Heart left ventricle (tissue), 16 donors: ENCODE data around the gene HCST. TPM values are rescaled to one million over a fixed set of nuclear protein-coding genes. Genes with fewer than 3 reads are reported as not detected.

Source experiments
- ATAC-seq, 4 donors: fragments of 200-7000 bp; cut with Tn5 transposase; one replicate each; pipeline ENCODE4 v1.9.1; 2020 to 2022; ENCODE audit warnings: moderate library complexity in 4 of 4, mild to moderate bottlenecking in 3 of 4, moderate number of reproducible peaks in 1 of 4
- DNase-seq, 5 donors: peaks; one replicate each; pipeline ENCODE4 v3.0.0-alpha.2; 2020
- H3K27ac ChIP-seq, 12 donors: fragments of 200-600 bp; sonication (generic) in 4 of 12; one replicate each; pipeline versions ENCODE4 v1.5.0 to v1.8.0; 2016 to 2022; ENCODE audit warnings: mild to moderate bottlenecking in 2 of 12
- H3K27me3 ChIP-seq, 9 donors: fragments of 200-600 bp; sonication (generic) in 2 of 9; one replicate each; pipeline versions ENCODE4 v1.5.1 to v1.8.0; 2016 to 2022; ENCODE audit warnings: mild to moderate bottlenecking in 3 of 9
- H3K36me3 ChIP-seq, 9 donors: fragments of 200-600 bp; sonication (generic) in 2 of 9; one replicate each; pipeline versions ENCODE4 v1.5.0 to v1.8.0; 2018 to 2022; ENCODE audit warnings: mild to moderate bottlenecking in 2 of 9
- H3K4me1 ChIP-seq, 12 donors: fragments of 200-600 bp; sonication (generic) in 4 of 12; one replicate each; pipeline versions ENCODE4 v1.5.0 to v1.8.0; 2016 to 2022; ENCODE audit warnings: mild to moderate bottlenecking in 3 of 12
- H3K4me3 ChIP-seq, 12 donors: fragments of 200-600 bp; sonication (generic) in 4 of 12; one replicate each; pipeline versions ENCODE4 v1.5.0 to v1.8.0; 2017 to 2022; ENCODE audit warnings: mild to moderate bottlenecking in 9 of 12, moderate library complexity in 4 of 12
- H3K9me3 ChIP-seq, 12 donors: fragments of 200-600 bp; sonication (generic) in 4 of 12; one replicate each; pipeline versions ENCODE4 v1.5.0 to v1.8.0; 2016 to 2022; ENCODE audit warnings: mild to moderate bottlenecking in 1 of 12
- POLR2A ChIP-seq, 2 donors: fragments of 450-650 bp; IDR thresholded peaks; one replicate each; pipeline ENCODE4 v1.6.1; 2017; ENCODE audit warnings: antibody characterized with exemption in 2 of 2, mild to moderate bottlenecking in 2 of 2, moderate library complexity in 2 of 2
- WGBS, 4 donors: extraction: QIAGEN DNeasy Blood & Tissue Kit in 2 of 4; methylation state at CpG; one replicate each; pipeline versions ENCODE4 v1.1.5 to v1.1.7; 2013 to 2018; 5-methylcytosine and 5-hydroxymethylcytosine counted together
- intact Hi-C, 10 donors: fragments of 100-400 bp; cut with DNase I; formaldehyde crosslinking; loops; one replicate each; pipeline versions ENCODE4 v1.11.1 to v1.14.2; 2022
- polyA plus RNA-seq, 2 donors: library from polyadenylated mRNA; stranded (reverse); fragments of 200-250 nt; gene quantifications; one replicate each; pipeline ENCODE4 v1.2.3, GENCODE V29; 2013
- total RNA-seq, 9 donors: library from RNA; depleted of rRNA in 2 of 9; stranded (reverse); fragments of >200 nt in 2 of 9; fragmentation: NEBNext Ultra II Directional in 3 of 9; extraction: Animal tissue kit (Norgen Biotek cat#: 25700) in 3 of 9; gene quantifications; one replicate each; pipeline versions ENCODE4 v1.1.0 to v1.2.4, GENCODE V29; 2016 to 2023
- TF ChIP-seq, protein P1 (sequence below), 12 donors: fragments of 200-600 bp; sonication (generic) in 4 of 12; IDR thresholded peaks; one replicate each; pipeline versions ENCODE4 v1.5.0 to v1.8.0; 2018 to 2022; ENCODE audit warnings: antibody characterized with exemption in 12 of 12, mild to moderate bottlenecking in 5 of 12
- donor health status: ischemic (EF 13 %, LVEDD 7.1; RV severe dilation, severe dysfunction).
- donor health status: healthy with polysubstance abuse.
- donor health status: DM: no; HTN: yes; CAD: no.
- donor health status: DM: no; HTN: no; CAD: no.
- donor health status: ischemic (EF 25% LVEDD 6.9; RV normal size, moderate dysfunction).
- donor health status: ischemic (EF 25% LVEDD 5.7; RV mildly dilated, moderate dysfunction).
- donor health status: healthy.
- donor health status: DM: yes; HTN: yes; CAD: no.
- donor health status: ischemic (EF 35%, LVEDD 5.7; RV mildly dilated, moderate dysfunction).
- donor health status: nonischemic (EF 11% LVEDD 7.7; RV severe dilation, severe dysfunction).
- donor health status: DM: yes; HTN: yes; CAD: no.
- donor health status: PGD.
- donor health status: ischemic (EF 29% LVEDD 5.4; RV normal size, mild dysfunction).
- donor health status: nonischemic (EF 23%, LVEDD 6.1; RV moderate dilation, normal function).

HCST gene
- total and polyA plus RNA-seq, 11 donors, result 2.3 to 31.7 (median 4.7) TPM; not detected in 1

DNA sequence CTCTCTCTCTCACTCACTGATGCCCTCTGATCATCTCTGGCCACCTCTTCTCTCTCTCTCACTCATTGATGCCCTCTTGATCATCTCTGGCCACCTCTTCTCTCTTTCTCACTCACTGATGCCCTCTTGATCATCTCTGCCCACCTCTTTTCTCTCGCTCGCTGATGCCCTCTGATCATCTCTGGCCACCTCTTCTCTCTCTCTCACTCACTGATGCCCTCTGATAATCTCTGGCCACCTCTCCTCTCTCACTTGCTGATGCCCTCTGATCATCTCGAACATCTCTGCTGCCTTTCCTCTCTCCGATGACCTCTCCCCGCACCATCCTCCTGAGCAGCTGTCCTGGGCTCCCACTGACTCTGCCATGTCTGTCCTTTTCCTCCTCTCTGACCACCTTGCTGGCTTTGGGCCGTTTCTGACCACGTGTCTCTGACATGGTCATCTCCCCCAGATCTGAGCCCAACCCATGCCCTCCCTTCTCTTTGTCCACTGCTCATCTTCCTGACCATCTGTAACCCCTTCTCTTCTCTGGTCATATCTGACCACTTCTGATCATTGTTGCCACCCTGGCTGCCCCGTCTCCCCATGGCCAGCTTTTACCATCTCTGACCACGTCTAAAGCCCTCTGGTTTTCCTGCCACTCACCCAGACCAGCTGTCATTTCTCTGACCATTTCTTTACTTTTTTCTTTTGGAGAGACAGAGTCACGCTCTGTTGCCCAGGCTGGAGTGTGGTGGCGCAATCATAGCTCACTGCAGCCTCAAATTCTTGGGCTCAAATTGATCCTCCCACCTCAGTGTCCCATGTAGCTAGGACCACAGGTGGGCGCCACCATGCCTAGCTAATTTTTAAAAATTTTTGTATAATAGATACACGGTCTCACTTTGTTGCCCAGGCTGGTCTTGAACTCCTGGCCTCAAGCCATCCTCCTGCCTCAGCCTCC, 36.2 kb downstream of the HCST start:
- Histone ChIP-seq H3K27ac (no peak overlapping the region), H3K4me3 (peak overlapping the region in 3 of 12 donors; percentile 70 to 80 (median 75)), H3K27me3 (peaks cover 0 to 2% (median 0%) of the 10 kb centered on the region in 9 donors), H3K4me1 (peaks cover 0 to 26% (median 21%) of the 10 kb centered on the region in 12 donors), H3K36me3 (peaks cover 0 to 33% (median 8%) of the 10 kb centered on the region in 9 donors), H3K9me3 (no peaks in the 10 kb centered on the region)
- DNase-seq (peak in 1 of 5 donors; percentile 4), ATAC-seq (no peak)
- intact Hi-C loops, result loop anchor here in 6 of 10 donors (5.0 to 10.0 kb wide), 5 partner anchors 164 to 246 kb away; partner anchors contain the start of genes IGFLR1 (in 2 of the 6), KMT2B (in 2 of the 6), LIN37 (in 2 of the 6) and PSENEN (in 2 of the 6)
- no peak for TF ChIP-seq POLR2A (IDR thresholded peaks at IDR 0.05)
- TF ChIP-seq, protein P1, sequence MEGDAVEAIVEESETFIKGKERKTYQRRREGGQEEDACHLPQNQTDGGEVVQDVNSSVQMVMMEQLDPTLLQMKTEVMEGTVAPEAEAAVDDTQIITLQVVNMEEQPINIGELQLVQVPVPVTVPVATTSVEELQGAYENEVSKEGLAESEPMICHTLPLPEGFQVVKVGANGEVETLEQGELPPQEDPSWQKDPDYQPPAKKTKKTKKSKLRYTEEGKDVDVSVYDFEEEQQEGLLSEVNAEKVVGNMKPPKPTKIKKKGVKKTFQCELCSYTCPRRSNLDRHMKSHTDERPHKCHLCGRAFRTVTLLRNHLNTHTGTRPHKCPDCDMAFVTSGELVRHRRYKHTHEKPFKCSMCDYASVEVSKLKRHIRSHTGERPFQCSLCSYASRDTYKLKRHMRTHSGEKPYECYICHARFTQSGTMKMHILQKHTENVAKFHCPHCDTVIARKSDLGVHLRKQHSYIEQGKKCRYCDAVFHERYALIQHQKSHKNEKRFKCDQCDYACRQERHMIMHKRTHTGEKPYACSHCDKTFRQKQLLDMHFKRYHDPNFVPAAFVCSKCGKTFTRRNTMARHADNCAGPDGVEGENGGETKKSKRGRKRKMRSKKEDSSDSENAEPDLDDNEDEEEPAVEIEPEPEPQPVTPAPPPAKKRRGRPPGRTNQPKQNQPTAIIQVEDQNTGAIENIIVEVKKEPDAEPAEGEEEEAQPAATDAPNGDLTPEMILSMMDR (IDR thresholded peaks at IDR 0.05), result no peak
- 78 to 84% (median 82%) methylated on average over 13 of the region's 13 CpGs for WGBS, 4 donors

DNA sequence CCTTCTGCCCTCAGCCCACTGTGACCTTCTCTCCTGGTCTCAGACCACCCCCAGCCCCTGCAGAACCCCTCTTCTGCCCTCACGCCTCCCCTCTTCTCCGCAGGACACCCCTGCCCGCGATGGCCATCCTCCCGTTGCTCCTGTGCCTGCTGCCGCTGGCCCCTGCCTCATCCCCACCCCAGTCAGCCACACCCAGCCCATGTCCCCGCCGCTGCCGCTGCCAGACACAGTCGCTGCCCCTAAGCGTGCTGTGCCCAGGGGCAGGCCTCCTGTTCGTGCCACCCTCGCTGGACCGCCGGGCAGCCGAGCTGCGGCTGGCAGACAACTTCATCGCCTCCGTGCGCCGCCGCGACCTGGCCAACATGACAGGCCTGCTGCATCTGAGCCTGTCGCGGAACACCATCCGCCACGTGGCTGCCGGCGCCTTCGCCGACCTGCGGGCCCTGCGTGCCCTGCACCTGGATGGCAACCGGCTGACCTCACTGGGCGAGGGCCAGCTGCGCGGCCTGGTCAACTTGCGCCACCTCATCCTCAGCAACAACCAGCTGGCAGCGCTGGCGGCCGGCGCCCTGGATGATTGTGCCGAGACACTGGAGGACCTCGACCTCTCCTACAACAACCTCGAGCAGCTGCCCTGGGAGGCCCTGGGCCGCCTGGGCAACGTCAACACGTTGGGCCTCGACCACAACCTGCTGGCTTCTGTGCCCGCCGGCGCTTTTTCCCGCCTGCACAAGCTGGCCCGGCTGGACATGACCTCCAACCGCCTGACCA, 37.2 kb downstream of the HCST start:
- no peak overlapping the region for H3K4me3 ChIP-seq
- no peaks in the 10 kb centered on the region for H3K9me3 ChIP-seq
- no peak overlapping the region for H3K27ac ChIP-seq
- DNase-seq (peak in 1 of 5 donors; percentile 12), ATAC-seq (no peak)
- intact Hi-C loops, result loop anchor here in 6 of 10 donors (5.0 to 10.0 kb wide), 5 partner anchors 165 to 247 kb away; partner anchors contain the start of genes IGFLR1 (in 2 of the 6), KMT2B (in 2 of the 6), LIN37 (in 2 of the 6) and PSENEN (in 2 of the 6)
- H3K4me1 ChIP-seq, result peaks cover 0 to 26% (median 21%) of the 10 kb centered on the region in 12 donors
- 92 to 95% (median 94%) methylated on average over 21 to 55 of the region's 55 CpGs for WGBS, 4 donors
- peaks cover 0 to 2% (median 0%) of the 10 kb centered on the region in 9 donors for H3K27me3 ChIP-seq
- TF ChIP-seq POLR2A (IDR thresholded peaks at IDR 0.05), result no peak
- TF ChIP-seq, protein P1 (IDR thresholded peaks at IDR 0.05), result no peak
- peaks cover 0 to 35% (median 11%) of the 10 kb centered on the region in 9 donors for H3K36me3 ChIP-seq

DNA sequence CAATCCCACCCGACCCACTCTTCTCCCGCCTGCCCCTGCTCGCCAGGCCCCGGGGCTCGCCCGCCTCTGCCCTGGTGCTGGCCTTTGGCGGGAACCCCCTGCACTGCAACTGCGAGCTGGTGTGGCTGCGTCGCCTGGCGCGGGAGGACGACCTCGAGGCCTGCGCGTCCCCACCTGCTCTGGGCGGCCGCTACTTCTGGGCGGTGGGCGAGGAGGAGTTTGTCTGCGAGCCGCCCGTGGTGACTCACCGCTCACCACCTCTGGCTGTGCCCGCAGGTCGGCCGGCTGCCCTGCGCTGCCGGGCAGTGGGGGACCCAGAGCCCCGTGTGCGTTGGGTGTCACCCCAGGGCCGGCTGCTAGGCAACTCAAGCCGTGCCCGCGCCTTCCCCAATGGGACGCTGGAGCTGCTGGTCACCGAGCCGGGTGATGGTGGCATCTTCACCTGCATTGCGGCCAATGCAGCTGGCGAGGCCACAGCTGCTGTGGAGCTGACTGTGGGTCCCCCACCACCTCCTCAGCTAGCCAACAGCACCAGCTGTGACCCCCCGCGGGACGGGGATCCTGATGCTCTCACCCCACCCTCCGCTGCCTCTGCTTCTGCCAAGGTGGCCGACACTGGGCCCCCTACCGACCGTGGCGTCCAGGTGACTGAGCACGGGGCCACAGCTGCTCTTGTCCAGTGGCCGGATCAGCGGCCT, 37.9 kb downstream of the HCST start:
- 94 to 96% (median 95%) methylated on average over 28 to 51 of the region's 51 CpGs for WGBS, 4 donors
- Histone ChIP-seq H3K4me3 (no peak overlapping the region), H3K4me1 (peaks cover 0 to 24% (median 18%) of the 10 kb centered on the region in 12 donors), H3K36me3 (peaks cover 0 to 42% (median 13%) of the 10 kb centered on the region in 9 donors), H3K27ac (no peak overlapping the region), H3K27me3 (peaks cover 0 to 2% (median 0%) of the 10 kb centered on the region in 9 donors), H3K9me3 (no peaks in the 10 kb centered on the region)
- DNase-seq (peak in 1 of 5 donors; percentile 20), ATAC-seq (no peak)
- TF ChIP-seq, protein P1 (IDR thresholded peaks at IDR 0.05), result no peak
- intact Hi-C loops, result no loop called here
